HEK293T (cell line): ENCODE measurements around the gene DMRTC2.

Experiments used
- BHLHE40 ChIP-seq: fragments of 450-650 bp; IDR thresholded peaks from 2 replicates; pipeline ENCODE4 v1.6.1; 2016; ENCODE audit warnings: mild to moderate bottlenecking, moderate library complexity, borderline replicate concordance
- CTBP1 ChIP-seq: fragments of 450-650 bp; IDR thresholded peaks from 2 replicates; pipeline ENCODE4 v1.6.1; 2016; ENCODE audit warnings: borderline replicate concordance
- ELF4 ChIP-seq: fragments of 450-650 bp; IDR thresholded peaks from 2 replicates; pipeline ENCODE4 v1.6.1; 2017; ENCODE audit warnings: antibody characterized with exemption
- FOXA1 ChIP-seq: fragments of 450-650 bp; IDR thresholded peaks from 2 replicates; pipeline ENCODE4 v1.6.1; 2016; ENCODE audit warnings: mild to moderate bottlenecking
- NFRKB ChIP-seq: fragments of 450-650 bp; IDR thresholded peaks from 2 replicates; pipeline ENCODE4 v1.6.1; 2016; ENCODE audit warnings: mild to moderate bottlenecking, moderate library complexity
- SUZ12 ChIP-seq: fragments of 450-650 bp; IDR thresholded peaks from 2 replicates; pipeline ENCODE4 v1.6.1; 2016; ENCODE audit warnings: mild to moderate bottlenecking
- TARDBP ChIP-seq: fragments of 450-650 bp; IDR thresholded peaks from 2 replicates; pipeline ENCODE4 v1.6.1; 2016
- ZNF384 ChIP-seq: fragments of 450-650 bp; IDR thresholded peaks from 2 replicates; pipeline ENCODE4 v1.6.1; 2016
- TF ChIP-seq, protein P1 (sequence below): fragments of 450-650 bp; IDR thresholded peaks from 2 replicates; pipeline ENCODE4 v1.6.1; 2016

DNA sequence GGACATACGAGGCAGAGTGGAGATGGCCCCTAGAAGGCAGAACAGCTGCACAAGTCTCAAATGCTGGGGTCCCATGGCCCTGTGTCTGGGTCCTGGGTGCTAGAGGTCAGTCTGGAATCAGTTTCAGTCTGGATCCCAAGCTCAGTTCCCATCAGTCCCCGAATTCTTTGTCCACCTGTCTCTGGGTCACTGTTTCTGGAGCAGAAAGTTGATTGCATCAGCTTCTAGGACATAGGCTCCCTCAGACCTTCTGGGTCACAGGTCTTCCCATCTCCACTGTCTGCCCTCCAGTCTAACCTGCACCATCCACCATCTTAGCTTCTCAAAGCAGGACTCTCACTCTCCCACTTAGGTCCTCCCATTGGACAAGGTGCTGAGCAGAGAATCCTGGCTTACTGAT is 5.6 kb upstream of the DMRTC2 start:
- TF ChIP-seq NFRKB (no peak), BHLHE40 (no peak), FOXA1 (no peak), SUZ12 (no peak), TARDBP (no peak), ELF4 (no peak), CTBP1 (no peak), ZNF384 (no peak)
- TF ChIP-seq, protein P1, sequence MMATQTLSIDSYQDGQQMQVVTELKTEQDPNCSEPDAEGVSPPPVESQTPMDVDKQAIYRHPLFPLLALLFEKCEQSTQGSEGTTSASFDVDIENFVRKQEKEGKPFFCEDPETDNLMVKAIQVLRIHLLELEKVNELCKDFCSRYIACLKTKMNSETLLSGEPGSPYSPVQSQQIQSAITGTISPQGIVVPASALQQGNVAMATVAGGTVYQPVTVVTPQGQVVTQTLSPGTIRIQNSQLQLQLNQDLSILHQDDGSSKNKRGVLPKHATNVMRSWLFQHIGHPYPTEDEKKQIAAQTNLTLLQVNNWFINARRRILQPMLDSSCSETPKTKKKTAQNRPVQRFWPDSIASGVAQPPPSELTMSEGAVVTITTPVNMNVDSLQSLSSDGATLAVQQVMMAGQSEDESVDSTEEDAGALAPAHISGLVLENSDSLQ, result no peak
